Measurements from ENCODE around the gene ATP10D. TPM values are rescaled to one million over a fixed set of nuclear protein-coding genes. Genes with fewer than 3 reads are reported as not detected.
"Not testable (repeated sequence)": the region's sequence is repeated elsewhere in the genome, so short reads cannot be mapped to it uniquely, and the experiment has no call there.

The ATP10D gene
- total RNA-seq, 1 experiment from 2014 or later, result 16.2 TPM

DNA sequence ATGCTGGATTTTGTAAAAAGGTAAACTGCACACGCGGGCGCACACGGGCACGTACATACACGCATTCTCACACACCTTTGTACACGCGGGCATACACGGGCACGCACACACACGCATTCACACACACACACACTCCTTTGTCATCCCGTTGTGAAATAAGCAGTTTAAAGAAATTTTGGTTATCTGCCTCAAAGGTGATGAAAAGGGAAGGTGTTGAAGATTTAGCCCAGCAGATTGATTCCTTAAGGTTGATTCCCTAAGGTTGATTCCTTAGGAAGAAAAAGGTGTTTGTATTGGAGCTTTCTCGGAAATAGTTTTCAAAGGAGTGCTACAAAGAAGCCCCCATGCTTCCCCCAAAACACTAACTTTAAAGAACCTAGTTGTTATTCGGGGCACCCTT lies 693 bp downstream of the ATP10D start:
- Mint-ChIP-seq H3K9me3 (ENCODE audit: unreplicated experiment) (no peaks in the 10 kb centered on the region), H3K36me3 (ENCODE audit: insufficient read depth, unreplicated experiment) (no peaks in the 10 kb centered on the region), H3K4me1 (ENCODE audit: insufficient read depth, unreplicated experiment) (peaks cover 6% of the 10 kb centered on the region), H3K27me3 (ENCODE audit: insufficient read depth, unreplicated experiment) (no peaks in the 10 kb centered on the region), H3K27ac (ENCODE audit: low read depth, unreplicated experiment) (peak overlapping the region; percentile 99), H3K4me3 (ENCODE audit: unreplicated experiment) (peak overlapping the region; percentile 94)
- CTCF ChIA-PET, result interaction anchor here (0.7 to 3.8 kb wide), 4 partner anchors 23 to 1296 kb away, joined by 3 to 16 read pairs (median 6); partner anchors contain the start of gene COMMD8
- peak; percentile 29 for DNase-seq (ENCODE audit: unreplicated experiment)
- TF ChIP-seq, protein P1, sequence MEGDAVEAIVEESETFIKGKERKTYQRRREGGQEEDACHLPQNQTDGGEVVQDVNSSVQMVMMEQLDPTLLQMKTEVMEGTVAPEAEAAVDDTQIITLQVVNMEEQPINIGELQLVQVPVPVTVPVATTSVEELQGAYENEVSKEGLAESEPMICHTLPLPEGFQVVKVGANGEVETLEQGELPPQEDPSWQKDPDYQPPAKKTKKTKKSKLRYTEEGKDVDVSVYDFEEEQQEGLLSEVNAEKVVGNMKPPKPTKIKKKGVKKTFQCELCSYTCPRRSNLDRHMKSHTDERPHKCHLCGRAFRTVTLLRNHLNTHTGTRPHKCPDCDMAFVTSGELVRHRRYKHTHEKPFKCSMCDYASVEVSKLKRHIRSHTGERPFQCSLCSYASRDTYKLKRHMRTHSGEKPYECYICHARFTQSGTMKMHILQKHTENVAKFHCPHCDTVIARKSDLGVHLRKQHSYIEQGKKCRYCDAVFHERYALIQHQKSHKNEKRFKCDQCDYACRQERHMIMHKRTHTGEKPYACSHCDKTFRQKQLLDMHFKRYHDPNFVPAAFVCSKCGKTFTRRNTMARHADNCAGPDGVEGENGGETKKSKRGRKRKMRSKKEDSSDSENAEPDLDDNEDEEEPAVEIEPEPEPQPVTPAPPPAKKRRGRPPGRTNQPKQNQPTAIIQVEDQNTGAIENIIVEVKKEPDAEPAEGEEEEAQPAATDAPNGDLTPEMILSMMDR (IDR thresholded peaks at IDR 0.05; ENCODE audit: unreplicated experiment), result no peak
- no TSS peak for BruUV-seq (replicated peaks)
- POLR2A ChIA-PET, result interaction anchor here (0.7 to 2.6 kb wide), 14 partner anchors 8 to 103 kb away, joined by 3 to 13 read pairs (median 4); partner anchors contain the start of gene COMMD8
- intact Hi-C loops (cut with micrococcal nuclease), result loop anchor here (1.0 to 5.0 kb wide), 2 partner anchors 22 to 77 kb away; partner anchors contain the start of gene COMMD8

DNA sequence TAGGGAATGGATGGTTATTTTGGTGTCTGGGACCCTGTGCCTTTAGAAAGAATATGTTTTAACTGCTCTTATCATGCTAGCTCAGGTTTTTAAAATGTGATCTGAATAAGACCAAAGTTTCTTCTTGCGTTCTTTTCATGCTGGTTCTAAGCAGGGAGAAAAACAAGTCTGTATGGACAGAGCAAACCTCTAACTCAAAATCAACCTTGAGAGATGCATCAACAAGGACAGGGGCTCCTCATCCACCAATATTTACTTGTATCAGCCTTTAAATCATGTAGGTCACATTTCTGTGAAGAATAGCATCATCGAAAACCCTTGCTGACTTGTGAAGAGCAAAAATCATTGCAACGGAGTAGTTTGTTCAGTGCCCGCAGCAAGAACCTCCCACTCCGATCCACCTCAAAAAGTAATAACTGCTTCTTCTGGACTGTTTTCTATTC lies 1.2 kb downstream of the ATP10D start:
- H3K36me3 Mint-ChIP-seq (ENCODE audit: insufficient read depth, unreplicated experiment), result no peaks in the 10 kb centered on the region
- H3K27me3 Mint-ChIP-seq (ENCODE audit: insufficient read depth, unreplicated experiment), result no peaks in the 10 kb centered on the region
- intact Hi-C loops (cut with micrococcal nuclease), result loop anchor here (5.0 kb wide), 1 partner anchor 76 kb away; no protein-coding TSS in a partner anchor
- DNase-seq (ENCODE audit: unreplicated experiment), result no peak
- H3K27ac Mint-ChIP-seq (ENCODE audit: low read depth, unreplicated experiment), result peak overlapping the region; percentile 99
- ChIA-PET CTCF (interaction anchor here (3.8 kb wide), 1 partner anchor 23 kb away, joined by 16 read pairs; the partner anchor contains the start of gene COMMD8), POLR2A (interaction anchor here (0.7 to 2.6 kb wide), 12 partner anchors 8 to 102 kb away, joined by 3 to 13 read pairs (median 4); partner anchors contain the start of gene COMMD8)
- H3K4me3 Mint-ChIP-seq (ENCODE audit: unreplicated experiment), result peak overlapping the region; percentile 94
- no TSS peak for BruUV-seq (replicated peaks)
- TF ChIP-seq, protein P1 (IDR thresholded peaks at IDR 0.05; ENCODE audit: unreplicated experiment), result no peak
- H3K4me1 Mint-ChIP-seq (ENCODE audit: insufficient read depth, unreplicated experiment), result peaks cover 10% of the 10 kb centered on the region
- H3K9me3 Mint-ChIP-seq (ENCODE audit: unreplicated experiment), result no peaks in the 10 kb centered on the region

DNA sequence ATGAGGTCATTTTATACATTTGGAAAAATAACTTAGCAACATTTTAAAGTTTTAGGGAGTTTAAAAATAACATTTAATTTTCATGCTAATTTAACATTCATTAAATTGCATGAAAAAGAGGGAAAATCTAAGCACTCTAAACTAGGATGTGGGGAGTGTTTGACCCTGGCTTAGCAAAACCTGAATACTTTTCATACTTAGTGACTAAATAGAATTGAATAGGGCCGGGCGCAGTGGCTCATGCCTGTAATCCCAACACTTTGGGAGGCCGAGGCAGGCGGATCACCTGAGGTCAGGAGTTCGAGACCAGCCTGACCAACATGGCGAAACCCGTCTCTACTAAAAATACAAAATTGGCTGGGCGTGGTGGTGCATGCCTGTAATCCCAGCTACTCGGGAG lies 1.7 kb downstream of the ATP10D start:
- Mint-ChIP-seq H3K4me1 (ENCODE audit: insufficient read depth, unreplicated experiment) (peaks cover 15% of the 10 kb centered on the region), H3K4me3 (ENCODE audit: unreplicated experiment) (peak overlapping the region; percentile 94), H3K27ac (ENCODE audit: low read depth, unreplicated experiment) (peak overlapping the region; percentile 99)
- intact Hi-C loops (cut with micrococcal nuclease), result loop anchor here (5.0 kb wide), 1 partner anchor 76 kb away; no protein-coding TSS in a partner anchor
- H3K27me3 Mint-ChIP-seq (ENCODE audit: insufficient read depth, unreplicated experiment); BruUV-seq (replicated peaks); CTCF ChIA-PET; DNase-seq (ENCODE audit: unreplicated experiment); H3K36me3 Mint-ChIP-seq (ENCODE audit: insufficient read depth, unreplicated experiment); H3K9me3 Mint-ChIP-seq (ENCODE audit: unreplicated experiment): not testable (repeated sequence)
- POLR2A ChIA-PET, result interaction anchor here (1.0 to 2.6 kb wide), 2 partner anchors 44 to 81 kb away, joined by 5 to 13 read pairs; no protein-coding TSS in a partner anchor

DNA sequence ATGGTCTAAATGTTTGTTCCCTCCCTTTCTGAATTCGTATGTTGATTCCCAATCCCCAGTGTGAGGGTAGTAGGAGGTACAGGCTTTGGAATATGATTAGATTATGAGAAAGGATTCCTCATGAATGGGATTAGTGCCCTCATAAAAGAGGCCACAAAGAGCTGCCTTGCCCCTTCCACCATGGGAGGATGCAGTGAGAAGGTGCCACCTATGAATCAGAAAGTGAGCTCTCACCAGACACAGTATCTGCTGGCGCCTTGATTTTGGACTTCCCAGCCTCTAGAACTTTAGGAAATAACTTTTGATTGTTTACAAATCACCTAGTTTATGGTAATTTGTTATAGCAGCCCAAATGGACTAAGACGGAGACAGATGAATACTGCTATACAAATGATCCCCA lies 3.6 kb downstream of the ATP10D start:
- BruUV-seq (replicated peaks), result no TSS peak
- ChIA-PET POLR2A (no interaction called here), CTCF (interaction anchor here (0.6 to 1.6 kb wide), 4 partner anchors 26 to 1319 kb away, joined by 3 to 5 read pairs (median 4); partner anchors contain the start of gene COMMD8)
- TF ChIP-seq, protein P1 (IDR thresholded peaks at IDR 0.05; ENCODE audit: unreplicated experiment), result no peak
- Mint-ChIP-seq H3K9me3 (ENCODE audit: unreplicated experiment) (no peaks in the 10 kb centered on the region), H3K27me3 (ENCODE audit: insufficient read depth, unreplicated experiment) (no peaks in the 10 kb centered on the region), H3K4me3 (ENCODE audit: unreplicated experiment) (no peak overlapping the region), H3K4me1 (ENCODE audit: insufficient read depth, unreplicated experiment) (peaks cover 8% of the 10 kb centered on the region), H3K27ac (ENCODE audit: low read depth, unreplicated experiment) (no peak overlapping the region), H3K36me3 (ENCODE audit: insufficient read depth, unreplicated experiment) (peaks cover 6% of the 10 kb centered on the region)
- intact Hi-C loops (cut with micrococcal nuclease), result loop anchor here (5.0 kb wide), 1 partner anchor 74 kb away; no protein-coding TSS in a partner anchor
- no peak for DNase-seq (ENCODE audit: unreplicated experiment)
